AG04450 (cell line): ENCODE data around the gene FGD4. TPM values are rescaled to one million over a fixed set of nuclear protein-coding genes. Genes with fewer than 3 reads are reported as not detected.

Experiments
- CTCF ChIA-PET: fragments of 300-600, 350-600 bp; formaldehyde crosslinking; extraction: SDS; loops from one replicate; lab custom pipeline; 2022; ENCODE audit warnings: antibody characterized with exemption, inconsistent platforms; lab: Charles Lee
- POLR2A ChIA-PET: fragments of 350-600 bp; formaldehyde crosslinking; extraction: SDS; loops from one replicate; lab custom pipeline; 2021; ENCODE audit warnings: antibody characterized with exemption, inconsistent platforms; lab: Yijun Ruan, JAX
- DNase-seq: peaks from one replicate; pipeline ENCODE4 v3.0.0-alpha.2; 2011; ENCODE audit warnings: low read depth, low spot score
- H3K27ac ChIP-seq: one replicate; pipeline ENCODE4 v1.5.1; 2012; ENCODE audit warnings: low read depth, low read length, control low read depth
- H3K27me3 ChIP-seq: one replicate; pipeline ENCODE4 v1.6.0; 2012; ENCODE audit warnings: low read length; ENCODE audit not compliant: control insufficient read depth, insufficient read depth
- H3K4me3 ChIP-seq: 2 replicates; pipeline ENCODE4 v1.5.1; 2011; ENCODE audit warnings: mild to moderate bottlenecking, low read depth, low read length, control low read depth
- H3K9me3 ChIP-seq: 2 replicates; pipeline ENCODE4 v1.5.1; 2012; ENCODE audit warnings: low read length; ENCODE audit not compliant: control insufficient read depth, insufficient read depth
- polyA plus RNA-seq: library from polyadenylated mRNA; depleted of rRNA; stranded (reverse); fragments of >200 nt; gene quantifications from 2 replicates; pipeline ENCODE4 v1.2.3, GENCODE V29; 2011
- TF ChIP-seq, protein P1 (sequence below): IDR thresholded peaks from 2 replicates; pipeline ENCODE4 v1.5.1; 2011; ENCODE audit warnings: low read depth, low read length, control low read depth, inconsistent platforms

Gene FGD4
- polyA plus RNA-seq, 1 experiment: 5.1 TPM

GRCh38 chr12:32650508-32650907, 251.2 kb downstream of the FGD4 start:
- TF ChIP-seq, protein P1, sequence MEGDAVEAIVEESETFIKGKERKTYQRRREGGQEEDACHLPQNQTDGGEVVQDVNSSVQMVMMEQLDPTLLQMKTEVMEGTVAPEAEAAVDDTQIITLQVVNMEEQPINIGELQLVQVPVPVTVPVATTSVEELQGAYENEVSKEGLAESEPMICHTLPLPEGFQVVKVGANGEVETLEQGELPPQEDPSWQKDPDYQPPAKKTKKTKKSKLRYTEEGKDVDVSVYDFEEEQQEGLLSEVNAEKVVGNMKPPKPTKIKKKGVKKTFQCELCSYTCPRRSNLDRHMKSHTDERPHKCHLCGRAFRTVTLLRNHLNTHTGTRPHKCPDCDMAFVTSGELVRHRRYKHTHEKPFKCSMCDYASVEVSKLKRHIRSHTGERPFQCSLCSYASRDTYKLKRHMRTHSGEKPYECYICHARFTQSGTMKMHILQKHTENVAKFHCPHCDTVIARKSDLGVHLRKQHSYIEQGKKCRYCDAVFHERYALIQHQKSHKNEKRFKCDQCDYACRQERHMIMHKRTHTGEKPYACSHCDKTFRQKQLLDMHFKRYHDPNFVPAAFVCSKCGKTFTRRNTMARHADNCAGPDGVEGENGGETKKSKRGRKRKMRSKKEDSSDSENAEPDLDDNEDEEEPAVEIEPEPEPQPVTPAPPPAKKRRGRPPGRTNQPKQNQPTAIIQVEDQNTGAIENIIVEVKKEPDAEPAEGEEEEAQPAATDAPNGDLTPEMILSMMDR: no peak
- H3K4me3 ChIP-seq: no peak overlapping the region
- no peak for DNase-seq
- ChIA-PET CTCF (no interaction called here), POLR2A (interaction anchor here (0.6 kb wide), 1 partner anchor 117 kb away, joined by 4 read pairs; no protein-coding TSS in a partner anchor)
- no peaks in the 10 kb centered on the region for H3K27me3 ChIP-seq
- H3K9me3 ChIP-seq: no peaks in the 10 kb centered on the region
- no peak overlapping the region for H3K27ac ChIP-seq

- Histone ChIP-seq H3K27ac (no peak overlapping the region), H3K9me3 (no peaks in the 10 kb centered on the region), H3K27me3 (no peaks in the 10 kb centered on the region), H3K4me3 (no peak overlapping the region)
- DNase-seq: no peak
- ChIA-PET POLR2A (interaction anchor here (0.6 kb wide), 1 partner anchor 118 kb away, joined by 4 read pairs; no protein-coding TSS in a partner anchor), CTCF (no interaction called here)
- TF ChIP-seq, protein P1: no peak
Observed at GRCh38 chr12:32651151-32651955, 252.0 kb downstream of the FGD4 start.

DNA sequence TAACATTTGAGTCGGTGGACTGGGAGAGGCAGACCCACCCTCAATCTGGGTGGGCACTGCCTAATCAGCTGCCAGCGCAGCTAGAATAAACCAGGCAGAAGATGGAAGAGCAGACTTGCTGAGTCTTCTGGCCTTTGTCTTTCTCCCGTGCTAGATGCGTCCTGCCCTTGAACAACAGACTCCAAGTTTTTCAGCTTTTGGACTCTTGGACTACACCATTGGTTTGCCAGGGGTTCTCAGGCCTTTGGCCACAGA, 252.5 kb downstream of the FGD4 start:
- Histone ChIP-seq H3K4me3 (no peak overlapping the region), H3K9me3 (no peaks in the 10 kb centered on the region), H3K27ac (no peak overlapping the region), H3K27me3 (no peaks in the 10 kb centered on the region)
- POLR2A ChIA-PET: no interaction called here
- TF ChIP-seq, protein P1: no peak
- CTCF ChIA-PET: no interaction called here
- DNase-seq: no peak

- H3K27ac ChIP-seq: no peak overlapping the region
- H3K4me3 ChIP-seq: no peak overlapping the region
- TF ChIP-seq, protein P1: no peak
- ChIA-PET POLR2A (no interaction called here), CTCF (interaction anchor here (1.3 to 4.8 kb wide), 2 partner anchors 11 to 204 kb away, joined by 3 to 56 read pairs; no protein-coding TSS in a partner anchor)
- H3K9me3 ChIP-seq: no peaks in the 10 kb centered on the region
- no peak for DNase-seq
- no peaks in the 10 kb centered on the region for H3K27me3 ChIP-seq
Observed at GRCh38 chr12:32659908-32660440, 260.6 kb downstream of the FGD4 start.

DNA sequence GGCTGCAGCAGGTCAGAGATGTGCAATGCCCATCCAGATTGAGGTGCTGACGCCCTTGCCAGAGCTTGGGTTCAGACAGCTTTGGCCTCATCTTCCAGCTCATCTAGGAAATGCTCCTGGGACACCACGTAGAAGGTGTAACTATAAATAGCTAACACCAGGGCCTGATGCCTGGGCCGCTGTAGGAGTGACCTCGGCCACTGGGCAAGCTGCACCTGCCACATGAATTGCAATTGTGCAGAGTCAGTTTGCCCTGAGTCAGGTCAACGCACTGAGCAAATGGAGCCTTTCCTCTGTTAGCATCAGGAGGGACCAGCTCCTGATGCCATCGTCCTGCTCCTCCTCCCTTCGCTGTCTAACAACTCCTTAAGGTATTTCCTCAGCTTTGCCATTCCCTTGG, 262.3 kb downstream of the FGD4 start:
- POLR2A ChIA-PET: no interaction called here
- CTCF ChIA-PET: no interaction called here
- Histone ChIP-seq H3K27ac (no peak overlapping the region), H3K4me3 (no peak overlapping the region), H3K27me3 (no peaks in the 10 kb centered on the region), H3K9me3 (no peaks in the 10 kb centered on the region)
- DNase-seq: no peak
- TF ChIP-seq, protein P1: no peak
